ENCODE data around the gene GPATCH8. TPM values are rescaled to one million over a fixed set of nuclear protein-coding genes. Genes with fewer than 3 reads are reported as not detected.
A peak's percentile ranks its signal among the peaks of the same experiment; 100 is the strongest.
"Not testable (repeated sequence)": the region's sequence is repeated elsewhere in the genome, so short reads cannot be mapped to it uniquely, and the experiment has no call there.

Gene GPATCH8
- total RNA-seq, 2 experiments from 2014 or later: 46.1 to 51.6 TPM

GRCh38 chr17:44379887-44380286 lies 123.3 kb downstream of the GPATCH8 start:
- no peak for DNase-seq
- Mint-ChIP-seq H3K4me3 (no peak overlapping the region), H3K27ac (no peak overlapping the region), H3K27me3 (peaks cover 27% of the 10 kb centered on the region), H3K4me1 (peaks cover 3% of the 10 kb centered on the region), H3K36me3 (no peaks in the 10 kb centered on the region), H3K9me3 (ENCODE audit: low read depth) (no peaks in the 10 kb centered on the region)
- CTCF ChIA-PET: no interaction called here
- no peak for ATAC-seq

DNA sequence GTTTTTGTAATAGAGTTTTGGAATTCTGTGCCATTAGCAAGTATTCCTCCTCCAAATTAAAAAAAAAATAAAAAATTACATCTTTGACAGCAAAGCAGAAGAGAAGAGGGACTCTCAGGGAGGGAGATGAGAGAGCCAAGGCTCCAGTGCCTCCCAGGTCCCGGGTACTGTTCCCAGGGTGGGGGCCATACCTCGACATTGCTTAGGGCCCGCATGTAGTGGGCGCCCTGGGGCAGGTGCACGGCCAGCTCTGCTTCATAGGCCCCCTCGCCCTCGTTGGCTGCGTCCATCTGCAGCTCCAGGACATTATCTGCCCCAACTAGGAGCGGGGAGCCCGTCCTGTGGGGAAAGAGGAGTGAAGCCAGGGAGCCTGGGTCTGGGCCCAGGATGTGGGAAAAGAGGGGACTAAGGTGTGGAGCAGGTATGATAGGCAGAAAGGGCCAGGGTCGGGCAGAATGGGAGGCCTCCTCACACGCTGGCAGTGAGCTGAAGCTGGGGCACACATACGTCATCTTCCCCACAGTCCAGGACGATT lies 125.0 kb downstream of the GPATCH8 start:
- Mint-ChIP-seq H3K4me1 (no peaks in the 10 kb centered on the region), H3K27me3 (peaks cover 17% of the 10 kb centered on the region), H3K27ac (no peak overlapping the region), H3K9me3 (ENCODE audit: low read depth) (no peaks in the 10 kb centered on the region), H3K4me3 (no peak overlapping the region), H3K36me3 (no peaks in the 10 kb centered on the region)
- CTCF ChIA-PET: no interaction called here
- ATAC-seq: no peak
- no peak for DNase-seq

DNA sequence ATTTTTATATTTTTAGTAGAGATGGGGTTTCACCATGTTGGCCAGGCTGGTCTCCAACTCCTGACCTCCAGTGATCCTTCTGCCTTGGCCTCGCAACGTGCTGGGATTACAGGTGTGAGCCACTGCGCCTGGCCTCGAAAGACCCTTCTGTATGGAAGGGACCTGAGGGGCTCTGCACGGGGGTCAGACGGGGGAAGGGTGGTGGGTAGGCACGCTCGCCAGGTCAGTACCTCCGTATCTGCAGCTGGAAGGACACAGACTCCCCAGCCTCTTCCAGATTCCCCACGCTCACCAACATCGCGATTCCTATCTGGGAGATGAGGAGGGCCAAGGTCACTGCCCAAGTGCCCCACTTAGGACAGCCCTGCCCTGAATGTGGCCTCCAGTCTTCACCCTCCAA lies 126.4 kb downstream of the GPATCH8 start:
- ATAC-seq (no peak), DNase-seq (no peak)
- no peaks in the 10 kb centered on the region for H3K36me3 Mint-ChIP-seq
- H3K9me3 Mint-ChIP-seq (ENCODE audit: low read depth): no peaks in the 10 kb centered on the region
- H3K27me3 Mint-ChIP-seq: peaks cover 13% of the 10 kb centered on the region
- H3K4me3 Mint-ChIP-seq: no peak overlapping the region
- CTCF ChIA-PET: interaction anchor here (0.7 to 1.8 kb wide), 3 partner anchors 13 to 221 kb away, joined by 3 to 8 read pairs (median 3); partner anchors contain the start of gene FAM171A2
- no peak overlapping the region for H3K27ac Mint-ChIP-seq
- H3K4me1 Mint-ChIP-seq: no peaks in the 10 kb centered on the region

- Mint-ChIP-seq H3K27me3 (peaks cover 13% of the 10 kb centered on the region), H3K27ac (no peak overlapping the region), H3K4me3 (no peak overlapping the region), H3K9me3 (ENCODE audit: low read depth) (no peaks in the 10 kb centered on the region), H3K4me1 (no peaks in the 10 kb centered on the region), H3K36me3 (no peaks in the 10 kb centered on the region)
- CTCF ChIA-PET: interaction anchor here (1.0 to 1.8 kb wide), 2 partner anchors 13 to 18 kb away, joined by 3 to 8 read pairs; partner anchors contain the start of gene FAM171A2
- ATAC-seq: peak; percentile 33
- DNase-seq: no peak
Observed at GRCh38 chr17:44376124-44376523, 127.1 kb downstream of the GPATCH8 start.

- CTCF ChIA-PET: interaction anchor here (1.0 to 1.8 kb wide), 2 partner anchors 12 to 19 kb away, joined by 3 to 8 read pairs; partner anchors contain the start of gene FAM171A2
- Mint-ChIP-seq H3K27ac (no peak overlapping the region), H3K4me1 (no peaks in the 10 kb centered on the region), H3K36me3 (no peaks in the 10 kb centered on the region), H3K4me3 (no peak overlapping the region), H3K9me3 (ENCODE audit: low read depth) (no peaks in the 10 kb centered on the region), H3K27me3 (peaks cover 13% of the 10 kb centered on the region)
- ATAC-seq (no peak), DNase-seq (no peak)
Observed at GRCh38 chr17:44375196-44376017, 127.8 kb downstream of the GPATCH8 start.

- Mint-ChIP-seq H3K27ac (no peak overlapping the region), H3K27me3 (peaks cover 17% of the 10 kb centered on the region), H3K4me3 (no peak overlapping the region), H3K36me3 (no peaks in the 10 kb centered on the region), H3K9me3 (ENCODE audit: low read depth) (no peaks in the 10 kb centered on the region), H3K4me1 (peaks cover 3% of the 10 kb centered on the region)
- ATAC-seq (no peak), DNase-seq (no peak)
- CTCF ChIA-PET: no interaction called here
Observed at GRCh38 chr17:44374306-44375195, 128.7 kb downstream of the GPATCH8 start.

GRCh38 chr17:44372036-44372435 lies 131.2 kb downstream of the GPATCH8 start:
- H3K4me3 Mint-ChIP-seq: no peak overlapping the region
- H3K9me3 Mint-ChIP-seq (ENCODE audit: low read depth): no peaks in the 10 kb centered on the region
- H3K27me3 Mint-ChIP-seq: peaks cover 28% of the 10 kb centered on the region
- no peaks in the 10 kb centered on the region for H3K36me3 Mint-ChIP-seq
- ATAC-seq (no peak), DNase-seq (no peak)
- CTCF ChIA-PET: interaction anchor here (1.2 kb wide), 1 partner anchor 9 kb away, joined by 5 read pairs; the partner anchor contains the start of gene FAM171A2
- peaks cover 6% of the 10 kb centered on the region for H3K4me1 Mint-ChIP-seq
- H3K27ac Mint-ChIP-seq: no peak overlapping the region

- H3K27ac Mint-ChIP-seq; H3K9me3 Mint-ChIP-seq (ENCODE audit: low read depth); ATAC-seq; H3K4me1 Mint-ChIP-seq; H3K36me3 Mint-ChIP-seq: not testable (repeated sequence)
- CTCF ChIA-PET: interaction anchor here (0.6 to 1.1 kb wide), 4 partner anchors 20 to 177 kb away, joined by 3 to 4 read pairs (median 3); no protein-coding TSS in a partner anchor
- H3K4me3 Mint-ChIP-seq: peak overlapping the region; percentile 16
- H3K27me3 Mint-ChIP-seq: peaks cover 53% of the 10 kb centered on the region
- peak; percentile 52 for DNase-seq
Observed at GRCh38 chr17:44369414-44370023, 133.7 kb downstream of the GPATCH8 start.

GRCh38 chr17:44368391-44369243 lies 134.6 kb downstream of the GPATCH8 start:
- H3K27ac Mint-ChIP-seq; DNase-seq; H3K36me3 Mint-ChIP-seq; H3K9me3 Mint-ChIP-seq (ENCODE audit: low read depth); H3K4me1 Mint-ChIP-seq; H3K4me3 Mint-ChIP-seq; ATAC-seq: not testable (repeated sequence)
- H3K27me3 Mint-ChIP-seq: peaks cover 57% of the 10 kb centered on the region
- CTCF ChIA-PET: interaction anchor here (0.6 to 1.3 kb wide), 5 partner anchors 14 to 178 kb away, joined by 3 to 7 read pairs (median 3); no protein-coding TSS in a partner anchor

DNA sequence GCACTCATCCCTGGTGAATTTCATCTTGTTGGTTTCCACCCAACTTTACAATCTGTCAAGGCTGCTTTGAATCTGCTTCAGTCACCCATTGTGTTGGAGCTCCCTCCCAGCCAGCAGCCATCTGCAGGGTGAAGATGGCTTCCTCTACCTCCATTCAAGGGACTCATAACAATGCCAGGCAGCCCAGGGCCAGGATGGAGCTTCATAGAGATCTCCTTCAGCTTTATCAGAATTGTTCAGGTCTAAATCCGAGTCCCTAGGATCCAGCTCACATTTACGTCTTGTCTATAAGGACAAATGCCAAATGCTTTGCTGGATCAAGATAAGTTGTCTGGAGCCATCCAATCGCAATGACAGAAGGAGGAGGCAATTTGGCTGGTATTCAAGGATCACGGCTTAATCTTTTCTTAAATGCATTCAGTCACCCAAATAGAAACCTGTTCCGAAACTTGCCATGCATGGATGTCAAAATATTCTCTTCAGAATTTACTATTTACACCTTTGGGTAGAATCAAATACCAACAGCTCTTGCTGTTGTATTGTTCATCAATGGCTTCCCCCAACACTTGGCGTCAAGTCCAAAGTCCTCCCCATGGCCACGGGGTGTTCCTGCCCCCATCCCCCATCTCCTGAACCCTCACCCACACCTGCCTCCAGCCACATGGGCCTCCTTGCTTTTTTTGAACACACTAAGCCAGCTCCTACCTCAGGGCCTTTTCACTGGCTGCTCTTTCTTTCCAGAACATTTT lies 135.8 kb downstream of the GPATCH8 start:
- no peak overlapping the region for H3K4me3 Mint-ChIP-seq
- no peak for DNase-seq
- peaks cover 6% of the 10 kb centered on the region for H3K4me1 Mint-ChIP-seq
- CTCF ChIA-PET: interaction anchor here (1.2 to 1.6 kb wide), 4 partner anchors 12 to 155 kb away, joined by 3 to 7 read pairs (median 3); no protein-coding TSS in a partner anchor
- ATAC-seq: no peak
- no peak overlapping the region for H3K27ac Mint-ChIP-seq
- H3K9me3 Mint-ChIP-seq (ENCODE audit: low read depth): no peaks in the 10 kb centered on the region
- H3K36me3 Mint-ChIP-seq: no peaks in the 10 kb centered on the region
- H3K27me3 Mint-ChIP-seq: peaks cover 50% of the 10 kb centered on the region

- not testable (repeated sequence) for H3K4me1 Mint-ChIP-seq; H3K36me3 Mint-ChIP-seq; ATAC-seq; H3K27ac Mint-ChIP-seq; H3K4me3 Mint-ChIP-seq; H3K9me3 Mint-ChIP-seq (ENCODE audit: low read depth); DNase-seq
- peaks cover 56% of the 10 kb centered on the region for H3K27me3 Mint-ChIP-seq
- CTCF ChIA-PET: interaction anchor here (2.9 kb wide), 1 partner anchor 12 kb away, joined by 45 read pairs; no protein-coding TSS in a partner anchor
Observed at GRCh38 chr17:44365051-44365450, 138.2 kb downstream of the GPATCH8 start.
